Sigmoid colon (tissue), 7 donors: Measurements from ENCODE around the gene CDH15. TPM values are rescaled to one million over a fixed set of nuclear protein-coding genes. Genes with fewer than 3 reads are reported as not detected.

ENCODE experiments used
- DNase-seq: peaks from one replicate; pipeline ENCODE4 v3.0.0-alpha.2; 2019
- H3K27ac ChIP-seq, 4 donors: fragments of 200-600 bp; sonication (generic); one replicate each; pipeline ENCODE4 v1.5.1; 2016 to 2019; ENCODE audit warnings: mild to moderate bottlenecking in 1 of 4
- H3K27me3 ChIP-seq, 3 donors: fragments of 200-600 bp; sonication (generic); one replicate each; pipeline ENCODE4 v1.5.1; 2019; ENCODE audit warnings: mild to moderate bottlenecking in 1 of 3
- H3K36me3 ChIP-seq, 4 donors: fragments of 200-600 bp; sonication (generic); one replicate each; pipeline ENCODE4 v1.5.1; 2016 to 2019
- H3K4me1 ChIP-seq, 4 donors: fragments of 200-600 bp; sonication (generic); one replicate each; pipeline ENCODE4 v1.5.1; 2017 to 2019
- H3K4me3 ChIP-seq, 4 donors: fragments of 200-600 bp; sonication (generic); one replicate each; pipeline ENCODE4 v1.5.1; 2017 to 2019; ENCODE audit warnings: mild to moderate bottlenecking in 2 of 4, moderate library complexity in 1 of 4
- H3K9me3 ChIP-seq, 4 donors: fragments of 200-600 bp in 3 of 4; sonication (generic) in 3 of 4; one replicate each; pipeline versions ENCODE4 v1.5.1 to v1.6.1; 2013 to 2019
- CTCF ChIP-seq, 4 experiments: fragments of 450-650 bp in 3 of 4; fragments of 200-600 bp in 1 of 4; IDR thresholded peaks; one replicate each; pipeline ENCODE4 v1.5.1; 2016 to 2019; ENCODE audit warnings: antibody characterized with exemption in 4 of 4, mild to moderate bottlenecking in 3 of 4, moderate library complexity in 2 of 4
- EP300 ChIP-seq, 4 donors: sonication (generic); formaldehyde crosslinking; IDR thresholded peaks; one replicate each; pipeline ENCODE4 v1.6.1; 2017; ENCODE audit warnings: antibody characterized with exemption in 4 of 4
- POLR2A ChIP-seq, 2 donors: fragments of 450-650 bp; IDR thresholded peaks; one replicate each; pipeline ENCODE4 v1.6.1; 2016; ENCODE audit warnings: antibody characterized with exemption in 2 of 2, mild to moderate bottlenecking in 2 of 2, moderate library complexity in 2 of 2
- POLR2AphosphoS5 ChIP-seq, 4 donors: sonication (generic); formaldehyde crosslinking; IDR thresholded peaks; one replicate each; pipeline ENCODE4 v1.6.1; 2017; ENCODE audit warnings: antibody characterized with exemption in 4 of 4
- WGBS, 2 donors: extraction: QIAGEN DNeasy Blood & Tissue Kit; methylation state at CpG; one replicate each; pipeline ENCODE4 v1.1.7; 2013; 5-methylcytosine and 5-hydroxymethylcytosine counted together
- intact Hi-C: fragments of 100-400 bp; cut with DNase I; formaldehyde crosslinking; loops from one replicate; pipeline ENCODE4 v1.15.1; 2023
- polyA plus RNA-seq, 3 donors: library from polyadenylated mRNA; stranded (reverse); fragments of 200-250 nt; gene quantifications; one replicate each; pipeline ENCODE4 v1.2.3, GENCODE V29; 2013
- total RNA-seq, 4 donors: library from RNA; depleted of rRNA; stranded (reverse); fragments of >200 nt; gene quantifications; one replicate each; pipeline ENCODE4 v1.1.0, GENCODE V29; 2016
- donor health status: healthy with polysubstance abuse.
- donor health status: Bipolar disorder and iron deficiency.
- donor health status: healthy.

The CDH15 gene
- total and polyA plus RNA-seq, 7 donors, result 0.01 TPM; not detected in 6

DNA sequence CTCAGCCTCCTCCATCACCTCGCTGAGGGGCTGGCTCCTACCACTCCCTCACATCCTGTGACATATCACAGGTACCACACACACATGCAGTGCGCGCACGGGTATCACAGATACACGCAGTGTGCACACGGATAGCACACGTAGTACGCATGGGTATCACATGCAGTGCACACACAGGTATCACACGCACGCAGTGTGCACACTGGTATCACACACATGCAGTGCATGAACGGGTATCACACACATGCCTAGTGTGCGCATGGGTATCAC is 47.8 kb upstream of the CDH15 start:
- Histone ChIP-seq H3K9me3 (no peaks in the 10 kb centered on the region), H3K4me1 (no peaks in the 10 kb centered on the region), H3K27ac (no peak overlapping the region), H3K36me3 (peaks cover 12 to 66% (median 25%) of the 10 kb centered on the region in 4 donors), H3K4me3 (no peak overlapping the region), H3K27me3 (no peaks in the 10 kb centered on the region)
- no peak for TF ChIP-seq CTCF (IDR thresholded peaks at IDR 0.05)
- no peak for TF ChIP-seq POLR2AphosphoS5 (IDR thresholded peaks at IDR 0.05)
- TF ChIP-seq EP300 (IDR thresholded peaks at IDR 0.05), result no peak
- no peak for TF ChIP-seq POLR2A (IDR thresholded peaks at IDR 0.05)
- 95 to 97% methylated on average over 12 of the region's 12 CpGs for WGBS, 2 donors
- intact Hi-C loops, result no loop called here
- DNase-seq, result no peak

DNA sequence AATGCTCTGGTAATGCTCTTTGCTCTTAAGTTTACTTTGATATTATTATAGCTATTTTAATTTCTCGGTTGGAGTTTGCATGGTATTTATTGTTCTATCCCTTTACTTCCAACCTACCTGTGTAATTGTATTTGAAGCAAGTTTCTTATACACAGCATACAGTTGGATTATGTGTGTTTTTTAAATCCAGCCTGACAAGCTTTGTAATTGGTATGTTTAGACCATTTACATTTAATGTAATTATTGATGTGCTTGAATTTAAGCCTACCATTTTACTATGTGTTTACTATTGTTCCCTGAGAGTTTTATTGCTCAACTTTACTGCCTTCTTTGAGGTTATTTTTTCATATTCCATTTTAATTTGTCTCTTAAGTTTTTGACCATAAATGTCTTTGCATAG is 42.2 kb upstream of the CDH15 start:
- no peak overlapping the region for H3K27ac ChIP-seq
- H3K27me3 ChIP-seq, result no peaks in the 10 kb centered on the region
- intact Hi-C loops, result no loop called here
- WGBS, 2 donors, result 95% methylated on average over 1 of the region's 1 CpG
- TF ChIP-seq CTCF (IDR thresholded peaks at IDR 0.05) (no peak), EP300 (IDR thresholded peaks at IDR 0.05) (no peak), POLR2A (IDR thresholded peaks at IDR 0.05) (no peak), POLR2AphosphoS5 (IDR thresholded peaks at IDR 0.05) (no peak)
- H3K4me3 ChIP-seq, result no peak overlapping the region
- H3K36me3 ChIP-seq, result peaks cover 9 to 51% (median 27%) of the 10 kb centered on the region in 4 donors
- no peak for DNase-seq
- no peaks in the 10 kb centered on the region for H3K4me1 ChIP-seq
- no peaks in the 10 kb centered on the region for H3K9me3 ChIP-seq

- Histone ChIP-seq H3K4me1 (no peaks in the 10 kb centered on the region), H3K4me3 (no peak overlapping the region), H3K36me3 (peaks cover 9 to 50% (median 29%) of the 10 kb centered on the region in 4 donors), H3K9me3 (no peaks in the 10 kb centered on the region), H3K27ac (no peak overlapping the region), H3K27me3 (no peaks in the 10 kb centered on the region)
- DNase-seq, result no peak
- intact Hi-C loops, result no loop called here
- 95% methylated on average over 5 of the region's 5 CpGs for WGBS, 2 donors
- TF ChIP-seq POLR2A (IDR thresholded peaks at IDR 0.05), result no peak
- TF ChIP-seq POLR2AphosphoS5 (IDR thresholded peaks at IDR 0.05), result no peak
- no peak for TF ChIP-seq CTCF (IDR thresholded peaks at IDR 0.05)
- TF ChIP-seq EP300 (IDR thresholded peaks at IDR 0.05), result no peak
Measured at GRCh38 chr16:89130448-89130847, 41.1 kb upstream of the CDH15 start.

- Histone ChIP-seq H3K9me3 (no peaks in the 10 kb centered on the region), H3K36me3 (peaks cover 6 to 52% (median 26%) of the 10 kb centered on the region in 4 donors), H3K4me1 (no peaks in the 10 kb centered on the region), H3K27ac (no peak overlapping the region), H3K4me3 (no peak overlapping the region), H3K27me3 (no peaks in the 10 kb centered on the region)
- WGBS, 2 donors, result 89 to 93% methylated on average over 17 of the region's 17 CpGs
- intact Hi-C loops, result no loop called here
- TF ChIP-seq EP300 (IDR thresholded peaks at IDR 0.05) (no peak), CTCF (IDR thresholded peaks at IDR 0.05) (no peak)
- no peak for DNase-seq
Measured at GRCh38 chr16:89131783-89132182, 39.8 kb upstream of the CDH15 start.

- no peaks in the 10 kb centered on the region for H3K27me3 ChIP-seq
- H3K4me3 ChIP-seq, result no peak overlapping the region
- no peak overlapping the region for H3K27ac ChIP-seq
- TF ChIP-seq EP300 (IDR thresholded peaks at IDR 0.05) (no peak), POLR2AphosphoS5 (IDR thresholded peaks at IDR 0.05) (no peak), POLR2A (IDR thresholded peaks at IDR 0.05) (no peak), CTCF (IDR thresholded peaks at IDR 0.05) (no peak)
- intact Hi-C loops, result no loop called here
- H3K4me1 ChIP-seq, result no peaks in the 10 kb centered on the region
- peaks cover 6 to 58% (median 28%) of the 10 kb centered on the region in 4 donors for H3K36me3 ChIP-seq
- WGBS, 2 donors, result 96% methylated on average over 22 of the region's 22 CpGs
- DNase-seq, result no peak
- H3K9me3 ChIP-seq, result no peaks in the 10 kb centered on the region
Measured at GRCh38 chr16:89132194-89133005, 39.1 kb upstream of the CDH15 start.
